HepG2 (cell line): ENCODE measurements around the gene HS6ST1. TPM values are rescaled to one million over a fixed set of nuclear protein-coding genes. Genes with fewer than 3 reads are reported as not detected.
A peak's percentile ranks its signal among the peaks of the same experiment; 100 is the strongest.

Experiments used
- AGO2 ChIP-seq: fragments of 200-400 bp; formaldehyde crosslinking; optimal IDR thresholded peaks from 2 replicates; pipeline ENCODE3; 2017; ENCODE audit warnings: mild to moderate bottlenecking, low read depth, low read length, moderate library complexity
- DNMT1 ChIP-seq: sonication (generic); formaldehyde crosslinking; IDR thresholded peaks from 2 replicates; pipeline ENCODE4 v1.5.1; 2020; ENCODE audit warnings: mild to moderate bottlenecking, missing genetic modification reagents
- HNRNPL ChIP-seq: fragments of 200-400 bp; formaldehyde crosslinking; IDR thresholded peaks from 2 replicates; pipeline ENCODE4 v1.6.1; 2017; ENCODE audit warnings: mild to moderate bottlenecking, low read depth, low read length
- MYNN ChIP-seq: sonication (generic); formaldehyde crosslinking; IDR thresholded peaks from 2 replicates; pipeline ENCODE4 v1.4.0; 2020; ENCODE audit warnings: mild to moderate bottlenecking, low read depth, missing genetic modification reagents
- NRL ChIP-seq: sonication (generic); formaldehyde crosslinking; IDR thresholded peaks from 2 replicates; pipeline ENCODE4 v1.5.0; 2020; ENCODE audit warnings: missing genetic modification reagents, mild to moderate bottlenecking, moderate library complexity, borderline replicate concordance
- PAWR ChIP-seq: sonication (generic); formaldehyde crosslinking; IDR thresholded peaks from 2 replicates; pipeline ENCODE4 v1.4.0; 2020; ENCODE audit warnings: missing genetic modification reagents, mild to moderate bottlenecking, borderline replicate concordance
- SRSF4 ChIP-seq: fragments of 200-400 bp; formaldehyde crosslinking; IDR thresholded peaks from one replicate; pipeline ENCODE4 v1.6.1; 2018; ENCODE audit warnings: mild to moderate bottlenecking, low read depth, low read length, moderate library complexity; ENCODE audit not compliant: poor library complexity, severe bottlenecking
- U2AF2 ChIP-seq: fragments of 200-400 bp; formaldehyde crosslinking; IDR thresholded peaks from 2 replicates; pipeline ENCODE4 v1.6.1; 2017; ENCODE audit warnings: low read depth, mild to moderate bottlenecking, low read length
- ZFP36L1 ChIP-seq: sonication (generic); formaldehyde crosslinking; IDR thresholded peaks from 2 replicates; pipeline ENCODE4 v1.8.0; 2022; ENCODE audit warnings: mild to moderate bottlenecking, missing genetic modification reagents, moderate library complexity
- ZKSCAN8 ChIP-seq: IDR thresholded peaks from 2 replicates; pipeline ENCODE4 v1.6.1; 2016; ENCODE audit warnings: borderline replicate concordance, missing genetic modification reagents, missing compliant biosample characterization
- ZNF33A ChIP-seq: sonication (generic); formaldehyde crosslinking; IDR thresholded peaks from 2 replicates; pipeline ENCODE4 v1.5.1; 2020; ENCODE audit warnings: missing genetic modification reagents, mild to moderate bottlenecking, moderate library complexity, borderline replicate concordance
- ZNF468 ChIP-seq: sonication (generic); formaldehyde crosslinking; IDR thresholded peaks from 2 replicates; pipeline ENCODE4 v1.8.0; 2022; ENCODE audit warnings: mild to moderate bottlenecking, moderate library complexity, missing genetic modification reagents
- ZNF747 ChIP-seq: sonication (generic); formaldehyde crosslinking; IDR thresholded peaks from 2 replicates; pipeline ENCODE4 v1.8.1; 2023; ENCODE audit warnings: missing genetic modification reagents, mild to moderate bottlenecking, borderline replicate concordance
- ZNF891 ChIP-seq: sonication (generic); formaldehyde crosslinking; IDR thresholded peaks from 2 replicates; pipeline ENCODE4 v1.5.0; 2020; ENCODE audit warnings: mild to moderate bottlenecking, missing genetic modification reagents
- polyA plus RNA-seq, 8 experiments: library from polyadenylated mRNA; depleted of rRNA in 3 of 8; stranded (reverse) in 7 of 8; unstranded in 1 of 8; fragments of >200 nt; fragmentation: Illumina TruSeq in 4 of 8; extraction: Trizol in 4 of 8; gene quantifications; 2 replicates each; pipeline versions ENCODE4 v1.2.1 to v1.2.3, GENCODE V29; 2011 to 2016; ENCODE audit warnings: low read depth in 4 of 8, missing spikeins in 1 of 8, mixed read lengths in 1 of 8; ENCODE audit not compliant: insufficient read depth in 1 of 8
- total RNA-seq, 5 experiments: library from RNA; depleted of rRNA; stranded (reverse); fragments of >200 nt; fragmentation: Illumina TruSeq; extraction: Trizol; gene quantifications; 2 replicates each; pipeline ENCODE4 v1.2.3, GENCODE V29; 2016; ENCODE audit warnings: low read depth in 1 of 5
- TF ChIP-seq, protein P1 (sequence below): IDR thresholded peaks from 2 replicates; pipeline ENCODE4 v1.6.1; 2016; ENCODE audit warnings: mild to moderate bottlenecking
- TF ChIP-seq, protein P2 (sequence below): fragments of 450-650 bp; IDR thresholded peaks from 2 replicates; pipeline ENCODE4 v1.6.1; 2016
- TF ChIP-seq, protein P3 (sequence below): sonication (generic); formaldehyde crosslinking; IDR thresholded peaks from 2 replicates; pipeline ENCODE4 v1.4.0; 2020; ENCODE audit warnings: low read depth, mild to moderate bottlenecking, missing genetic modification reagents
- TF ChIP-seq, protein P4 (sequence below): sonication (generic); formaldehyde crosslinking; IDR thresholded peaks from 2 replicates; pipeline ENCODE4 v1.4.0; 2020; ENCODE audit warnings: mild to moderate bottlenecking, missing genetic modification reagents
- TF ChIP-seq, protein P5 (sequence below): sonication (generic); formaldehyde crosslinking; IDR thresholded peaks from 2 replicates; pipeline ENCODE4 v1.4.0; 2020; ENCODE audit warnings: missing genetic modification reagents

HS6ST1 gene
- total and polyA plus RNA-seq, 2 of the 13 experiments (the other 11 are each of a cell fraction or from before 2014, with no cell fraction given), result 34.5 to 84.6 TPM

DNA sequence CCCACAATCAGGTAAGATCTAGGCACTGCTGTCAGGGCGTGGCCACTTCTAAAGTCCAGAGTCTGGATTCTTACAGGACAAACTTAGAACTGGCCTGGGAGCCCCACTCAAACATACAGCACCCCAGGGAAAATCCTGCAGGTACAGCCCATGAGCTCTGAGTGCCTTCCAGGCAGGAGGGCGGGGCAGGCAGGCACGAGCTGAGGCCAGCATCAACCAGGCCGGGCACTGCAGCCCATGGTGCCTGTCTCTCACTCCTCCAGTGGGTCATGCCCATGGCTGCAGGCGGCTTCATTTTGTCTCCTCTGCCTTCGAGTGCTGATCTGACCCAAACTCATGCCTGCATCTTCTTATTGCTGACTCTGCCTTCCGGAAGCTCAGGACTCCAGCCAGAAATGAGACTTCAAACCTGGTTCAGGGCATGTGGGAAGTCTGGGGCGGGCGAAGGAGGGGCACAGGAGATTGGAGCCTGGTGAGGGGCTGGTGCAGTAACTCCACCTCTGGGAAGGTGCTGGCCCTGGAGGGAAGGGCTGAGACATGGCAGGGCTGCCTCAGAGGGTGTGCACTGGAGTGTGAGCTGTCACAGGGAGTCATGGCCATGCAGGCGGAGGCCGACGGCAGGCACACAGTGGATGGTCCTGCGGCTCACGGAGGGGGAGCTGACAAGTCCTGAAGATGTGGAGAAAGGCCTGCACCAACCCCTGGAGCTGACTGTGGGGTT is 40.5 kb downstream of the HS6ST1 start (continued):
- TF ChIP-seq SRSF4 (no peak), HNRNPL (0 out of 2 replicates have a peak, but pooled peaks have one; percentile 37), ZNF891 (CRISPR knock-in tag) (peak; percentile 71; the same call in 1 of the 2 replicates), MYNN (CRISPR knock-in tag) (no peak), NRL (CRISPR knock-in tag) (0 out of 2 replicates have a peak, but pooled peaks have one; percentile 36), U2AF2 (no peak), AGO2 (peak; percentile 86), ZKSCAN8 (CRISPR knock-in tag) (no peak), ZNF468 (CRISPR knock-in tag) (no peak), PAWR (CRISPR knock-in tag) (no peak), DNMT1 (no peak), ZNF747 (CRISPR knock-in tag) (no peak), ZNF33A (no peak), ZFP36L1 (no peak)
- TF ChIP-seq, protein P1, sequence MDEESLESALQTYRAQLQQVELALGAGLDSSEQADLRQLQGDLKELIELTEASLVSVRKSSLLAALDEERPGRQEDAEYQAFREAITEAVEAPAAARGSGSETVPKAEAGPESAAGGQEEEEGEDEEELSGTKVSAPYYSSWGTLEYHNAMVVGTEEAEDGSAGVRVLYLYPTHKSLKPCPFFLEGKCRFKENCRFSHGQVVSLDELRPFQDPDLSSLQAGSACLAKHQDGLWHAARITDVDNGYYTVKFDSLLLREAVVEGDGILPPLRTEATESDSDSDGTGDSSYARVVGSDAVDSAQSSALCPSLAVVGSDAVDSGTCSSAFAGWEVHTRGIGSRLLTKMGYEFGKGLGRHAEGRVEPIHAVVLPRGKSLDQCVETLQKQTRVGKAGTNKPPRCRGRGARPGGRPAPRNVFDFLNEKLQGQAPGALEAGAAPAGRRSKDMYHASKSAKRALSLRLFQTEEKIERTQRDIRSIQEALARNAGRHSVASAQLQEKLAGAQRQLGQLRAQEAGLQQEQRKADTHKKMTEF (CRISPR knock-in tag), result no peak
- TF ChIP-seq, protein P2, sequence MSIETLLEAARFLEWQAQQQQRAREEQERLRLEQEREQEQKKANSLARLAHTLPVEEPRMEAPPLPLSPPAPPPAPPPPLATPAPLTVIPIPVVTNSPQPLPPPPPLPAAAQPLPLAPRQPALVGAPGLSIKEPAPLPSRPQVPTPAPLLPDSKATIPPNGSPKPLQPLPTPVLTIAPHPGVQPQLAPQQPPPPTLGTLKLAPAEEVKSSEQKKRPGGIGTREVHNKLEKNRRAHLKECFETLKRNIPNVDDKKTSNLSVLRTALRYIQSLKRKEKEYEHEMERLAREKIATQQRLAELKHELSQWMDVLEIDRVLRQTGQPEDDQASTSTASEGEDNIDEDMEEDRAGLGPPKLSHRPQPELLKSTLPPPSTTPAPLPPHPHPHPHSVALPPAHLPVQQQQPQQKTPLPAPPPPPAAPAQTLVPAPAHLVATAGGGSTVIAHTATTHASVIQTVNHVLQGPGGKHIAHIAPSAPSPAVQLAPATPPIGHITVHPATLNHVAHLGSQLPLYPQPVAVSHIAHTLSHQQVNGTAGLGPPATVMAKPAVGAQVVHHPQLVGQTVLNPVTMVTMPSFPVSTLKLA, result no peak
- TF ChIP-seq, protein P3, sequence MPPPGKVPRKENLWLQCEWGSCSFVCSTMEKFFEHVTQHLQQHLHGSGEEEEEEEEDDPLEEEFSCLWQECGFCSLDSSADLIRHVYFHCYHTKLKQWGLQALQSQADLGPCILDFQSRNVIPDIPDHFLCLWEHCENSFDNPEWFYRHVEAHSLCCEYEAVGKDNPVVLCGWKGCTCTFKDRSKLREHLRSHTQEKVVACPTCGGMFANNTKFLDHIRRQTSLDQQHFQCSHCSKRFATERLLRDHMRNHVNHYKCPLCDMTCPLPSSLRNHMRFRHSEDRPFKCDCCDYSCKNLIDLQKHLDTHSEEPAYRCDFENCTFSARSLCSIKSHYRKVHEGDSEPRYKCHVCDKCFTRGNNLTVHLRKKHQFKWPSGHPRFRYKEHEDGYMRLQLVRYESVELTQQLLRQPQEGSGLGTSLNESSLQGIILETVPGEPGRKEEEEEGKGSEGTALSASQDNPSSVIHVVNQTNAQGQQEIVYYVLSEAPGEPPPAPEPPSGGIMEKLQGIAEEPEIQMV (CRISPR knock-in tag), result no peak
- TF ChIP-seq, protein P4, sequence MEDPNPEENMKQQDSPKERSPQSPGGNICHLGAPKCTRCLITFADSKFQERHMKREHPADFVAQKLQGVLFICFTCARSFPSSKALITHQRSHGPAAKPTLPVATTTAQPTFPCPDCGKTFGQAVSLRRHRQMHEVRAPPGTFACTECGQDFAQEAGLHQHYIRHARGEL (CRISPR knock-in tag), result no peak
- TF ChIP-seq, protein P5, sequence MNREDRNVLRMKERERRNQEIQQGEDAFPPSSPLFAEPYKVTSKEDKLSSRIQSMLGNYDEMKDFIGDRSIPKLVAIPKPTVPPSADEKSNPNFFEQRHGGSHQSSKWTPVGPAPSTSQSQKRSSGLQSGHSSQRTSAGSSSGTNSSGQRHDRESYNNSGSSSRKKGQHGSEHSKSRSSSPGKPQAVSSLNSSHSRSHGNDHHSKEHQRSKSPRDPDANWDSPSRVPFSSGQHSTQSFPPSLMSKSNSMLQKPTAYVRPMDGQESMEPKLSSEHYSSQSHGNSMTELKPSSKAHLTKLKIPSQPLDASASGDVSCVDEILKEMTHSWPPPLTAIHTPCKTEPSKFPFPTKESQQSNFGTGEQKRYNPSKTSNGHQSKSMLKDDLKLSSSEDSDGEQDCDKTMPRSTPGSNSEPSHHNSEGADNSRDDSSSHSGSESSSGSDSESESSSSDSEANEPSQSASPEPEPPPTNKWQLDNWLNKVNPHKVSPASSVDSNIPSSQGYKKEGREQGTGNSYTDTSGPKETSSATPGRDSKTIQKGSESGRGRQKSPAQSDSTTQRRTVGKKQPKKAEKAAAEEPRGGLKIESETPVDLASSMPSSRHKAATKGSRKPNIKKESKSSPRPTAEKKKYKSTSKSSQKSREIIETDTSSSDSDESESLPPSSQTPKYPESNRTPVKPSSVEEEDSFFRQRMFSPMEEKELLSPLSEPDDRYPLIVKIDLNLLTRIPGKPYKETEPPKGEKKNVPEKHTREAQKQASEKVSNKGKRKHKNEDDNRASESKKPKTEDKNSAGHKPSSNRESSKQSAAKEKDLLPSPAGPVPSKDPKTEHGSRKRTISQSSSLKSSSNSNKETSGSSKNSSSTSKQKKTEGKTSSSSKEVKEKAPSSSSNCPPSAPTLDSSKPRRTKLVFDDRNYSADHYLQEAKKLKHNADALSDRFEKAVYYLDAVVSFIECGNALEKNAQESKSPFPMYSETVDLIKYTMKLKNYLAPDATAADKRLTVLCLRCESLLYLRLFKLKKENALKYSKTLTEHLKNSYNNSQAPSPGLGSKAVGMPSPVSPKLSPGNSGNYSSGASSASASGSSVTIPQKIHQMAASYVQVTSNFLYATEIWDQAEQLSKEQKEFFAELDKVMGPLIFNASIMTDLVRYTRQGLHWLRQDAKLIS, result no peak
